ENCODE results near the gene NANP.
A peak's percentile ranks its signal among the peaks of the same experiment; 100 is the strongest.

- TF ChIP-seq CTCF (IDR thresholded peaks at IDR 0.05 in 2 of 3, conservative IDR thresholded peaks at IDR 0.05 in 1 of 3; ENCODE audit: borderline replicate concordance in 1 of 3, insufficient read depth in 1 of 3, low read depth in 2 of 3, low read length in 2 of 3): no peak
- peak; percentile 45; the same call in 1 of the 2 replicates for TF ChIP-seq SP1 (IDR thresholded peaks at IDR 0.05; ENCODE audit: low read depth)
- no peak for TF ChIP-seq EZH2phosphoT487 (IDR thresholded peaks at IDR 0.05; ENCODE audit: borderline replicate concordance)
- no peak for TF ChIP-seq YY1 (IDR thresholded peaks at IDR 0.05; ENCODE audit: extremely low read depth, insufficient replicate concordance, low read depth, low read length)
- TF ChIP-seq POLR2AphosphoS5 (IDR thresholded peaks at IDR 0.05; ENCODE audit: low read depth, low read length): peak; percentile 94
- TF ChIP-seq EZH2 (IDR thresholded peaks at IDR 0.05): no peak
- TF ChIP-seq EGR1 (IDR thresholded peaks at IDR 0.05; ENCODE audit: low read depth): peak; percentile 81
- no peak for TF ChIP-seq CEBPB (IDR thresholded peaks at IDR 0.05; ENCODE audit: low read depth)
- TF ChIP-seq ZNF274 (IDR thresholded peaks at IDR 0.05; ENCODE audit: low read depth, low read length): no peak
- TF ChIP-seq ZBTB33 (IDR thresholded peaks at IDR 0.05; ENCODE audit: extremely low read depth, insufficient replicate concordance, low read length): peak; percentile 98
- no peak for TF ChIP-seq JUND (IDR thresholded peaks at IDR 0.05)
Measured at GRCh38 chr20:25623736-25624499, at the start of gene NANP.
